ENCODE data around the gene HDGFL3.
"Not testable (repeated sequence)": the region's sequence is repeated elsewhere in the genome, so short reads cannot be mapped to it uniquely, and the experiment has no call there.

The HDGFL3 gene

DNA sequence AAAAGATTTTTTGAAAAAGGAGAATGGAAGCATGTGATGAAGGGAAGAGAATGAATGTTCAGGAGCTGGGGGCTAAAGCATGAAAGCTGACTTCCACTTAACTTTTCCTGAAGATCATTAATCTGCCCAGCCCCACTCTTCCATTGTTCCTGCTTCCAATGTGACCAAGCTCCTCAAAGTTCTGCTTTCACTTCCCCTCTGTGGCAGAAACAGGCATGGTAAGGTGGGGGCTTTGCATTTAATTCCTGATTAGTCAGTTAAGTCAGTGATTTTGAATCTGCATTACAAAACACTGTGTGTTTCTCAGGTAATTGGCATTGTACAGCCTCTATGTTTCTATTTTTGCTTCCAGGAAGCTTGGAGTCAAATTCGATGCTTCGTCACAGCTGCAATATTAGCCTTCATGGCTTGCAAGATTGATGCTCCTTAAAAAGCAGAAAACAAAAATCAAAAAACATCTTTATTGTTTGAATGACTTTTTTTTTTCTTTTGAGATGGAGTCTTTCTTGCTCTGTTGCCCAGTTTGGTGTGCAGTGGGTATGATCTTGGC is 107.5 kb downstream of the HDGFL3 start:
- peaks cover 0 to 8% of the 10 kb centered on the region in 2 donors for H3K4me1 ChIP-seq (ENCODE audit: control insufficient read depth in 1 of 2, insufficient read depth in 2 of 2, low read length in 2 of 2)
- H3K9me3 ChIP-seq (ENCODE audit: control insufficient read depth in 1 of 2, low read length in 2 of 2): peaks cover 0 to 6% of the 10 kb centered on the region in 2 donors
- no peaks in the 10 kb centered on the region for H3K36me3 ChIP-seq (ENCODE audit: control insufficient read depth in 1 of 2, insufficient read depth in 2 of 2, low read length in 2 of 2)
- H3K27ac ChIP-seq (ENCODE audit: low read length): no peak overlapping the region
- no peak overlapping the region for H3K4me3 ChIP-seq (ENCODE audit: low read depth in 1 of 2, low read length in 2 of 2)
- no peaks in the 10 kb centered on the region for H3K27me3 ChIP-seq (ENCODE audit: low read depth, low read length)

GRCh38 chr15:83099290-83099689 is 108.3 kb downstream of the HDGFL3 start:
- H3K36me3 ChIP-seq (ENCODE audit: control insufficient read depth in 1 of 2, insufficient read depth in 2 of 2, low read length in 2 of 2): no peaks in the 10 kb centered on the region
- no peak overlapping the region for H3K4me3 ChIP-seq (ENCODE audit: low read depth in 1 of 2, low read length in 2 of 2)
- no peaks in the 10 kb centered on the region for H3K27me3 ChIP-seq (ENCODE audit: low read depth, low read length)
- H3K27ac ChIP-seq (ENCODE audit: low read length): no peak overlapping the region
- peaks cover 0 to 6% of the 10 kb centered on the region in 2 donors for H3K9me3 ChIP-seq (ENCODE audit: control insufficient read depth in 1 of 2, low read length in 2 of 2)
- H3K4me1 ChIP-seq (ENCODE audit: control insufficient read depth in 1 of 2, insufficient read depth in 2 of 2, low read length in 2 of 2): peaks cover 0 to 8% of the 10 kb centered on the region in 2 donors

GRCh38 chr15:83098079-83098478 is 109.5 kb downstream of the HDGFL3 start:
- H3K4me1 ChIP-seq (ENCODE audit: control insufficient read depth in 1 of 2, insufficient read depth in 2 of 2, low read length in 2 of 2): peaks cover 0 to 8% of the 10 kb centered on the region in 2 donors
- H3K27me3 ChIP-seq (ENCODE audit: low read depth, low read length): no peaks in the 10 kb centered on the region
- no peak overlapping the region for H3K4me3 ChIP-seq (ENCODE audit: low read depth in 1 of 2, low read length in 2 of 2)

DNA sequence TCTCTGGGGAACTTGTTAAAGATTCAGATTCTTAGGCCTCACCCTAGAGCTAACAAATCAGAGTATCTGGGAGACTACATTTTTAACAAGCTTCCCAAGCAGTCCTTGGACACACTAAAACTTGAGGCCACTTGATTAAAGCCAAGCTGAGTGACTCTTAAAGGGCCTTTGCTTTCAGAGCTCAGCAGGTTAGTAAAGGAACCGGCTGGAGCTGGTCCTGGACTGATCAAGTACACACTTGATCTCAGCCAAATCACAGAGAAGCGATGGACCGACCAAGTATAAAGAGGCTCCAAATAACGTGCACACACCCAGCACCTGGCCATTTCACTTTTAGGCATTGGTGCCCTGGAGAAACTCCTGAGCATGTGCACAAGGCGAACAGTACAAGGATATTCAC is 113.0 kb downstream of the HDGFL3 start:
- H3K9me3 ChIP-seq (ENCODE audit: control insufficient read depth in 1 of 2, low read length in 2 of 2): peaks cover 0 to 6% of the 10 kb centered on the region in 2 donors
- no peaks in the 10 kb centered on the region for H3K27me3 ChIP-seq (ENCODE audit: low read depth, low read length)
- no peak overlapping the region for H3K27ac ChIP-seq (ENCODE audit: low read length)
- H3K36me3 ChIP-seq (ENCODE audit: control insufficient read depth in 1 of 2, insufficient read depth in 2 of 2, low read length in 2 of 2): no peaks in the 10 kb centered on the region
- H3K4me3 ChIP-seq (ENCODE audit: low read depth in 1 of 2, low read length in 2 of 2): no peak overlapping the region
- H3K4me1 ChIP-seq (ENCODE audit: control insufficient read depth in 1 of 2, insufficient read depth in 2 of 2, low read length in 2 of 2): no peaks in the 10 kb centered on the region

More at GRCh38 chr15:83098079-83098478, 109.5 kb downstream of the HDGFL3 start:
- Histone ChIP-seq H3K9me3 (ENCODE audit: control insufficient read depth in 1 of 2, low read length in 2 of 2) (peaks cover 0 to 6% of the 10 kb centered on the region in 2 donors), H3K27ac (ENCODE audit: low read length) (no peak overlapping the region), H3K36me3 (ENCODE audit: control insufficient read depth in 1 of 2, insufficient read depth in 2 of 2, low read length in 2 of 2) (no peaks in the 10 kb centered on the region)

- Histone ChIP-seq H3K9me3 (ENCODE audit: control insufficient read depth in 1 of 2, low read length in 2 of 2) (no peaks in the 10 kb centered on the region), H3K4me3 (ENCODE audit: low read depth in 1 of 2, low read length in 2 of 2) (no peak overlapping the region), H3K4me1 (ENCODE audit: control insufficient read depth in 1 of 2, insufficient read depth in 2 of 2, low read length in 2 of 2) (no peaks in the 10 kb centered on the region), H3K36me3 (ENCODE audit: control insufficient read depth in 1 of 2, insufficient read depth in 2 of 2, low read length in 2 of 2) (no peaks in the 10 kb centered on the region), H3K27ac (ENCODE audit: low read length) (no peak overlapping the region), H3K27me3 (ENCODE audit: low read depth, low read length) (no peaks in the 10 kb centered on the region)
These were observed 115.2 kb downstream of the HDGFL3 start for GRCh38 chr15:83092309-83092976.

GRCh38 chr15:83091965-83092308 is 115.7 kb downstream of the HDGFL3 start:
- H3K9me3 ChIP-seq (ENCODE audit: control insufficient read depth in 1 of 2, low read length in 2 of 2); H3K4me1 ChIP-seq (ENCODE audit: control insufficient read depth in 1 of 2, insufficient read depth in 2 of 2, low read length in 2 of 2); H3K4me3 ChIP-seq (ENCODE audit: low read depth in 1 of 2, low read length in 2 of 2); H3K36me3 ChIP-seq (ENCODE audit: control insufficient read depth in 1 of 2, insufficient read depth in 2 of 2, low read length in 2 of 2); H3K27ac ChIP-seq (ENCODE audit: low read length); H3K27me3 ChIP-seq (ENCODE audit: low read depth, low read length): not testable (repeated sequence)

GRCh38 chr15:83090465-83090864 is 117.2 kb downstream of the HDGFL3 start:
- Histone ChIP-seq H3K4me3 (ENCODE audit: low read depth in 1 of 2, low read length in 2 of 2) (no peak overlapping the region), H3K27ac (ENCODE audit: low read length) (no peak overlapping the region), H3K27me3 (ENCODE audit: low read depth, low read length) (no peaks in the 10 kb centered on the region), H3K4me1 (ENCODE audit: control insufficient read depth in 1 of 2, insufficient read depth in 2 of 2, low read length in 2 of 2) (no peaks in the 10 kb centered on the region), H3K36me3 (ENCODE audit: control insufficient read depth in 1 of 2, insufficient read depth in 2 of 2, low read length in 2 of 2) (no peaks in the 10 kb centered on the region), H3K9me3 (ENCODE audit: control insufficient read depth in 1 of 2, low read length in 2 of 2) (no peaks in the 10 kb centered on the region)

DNA sequence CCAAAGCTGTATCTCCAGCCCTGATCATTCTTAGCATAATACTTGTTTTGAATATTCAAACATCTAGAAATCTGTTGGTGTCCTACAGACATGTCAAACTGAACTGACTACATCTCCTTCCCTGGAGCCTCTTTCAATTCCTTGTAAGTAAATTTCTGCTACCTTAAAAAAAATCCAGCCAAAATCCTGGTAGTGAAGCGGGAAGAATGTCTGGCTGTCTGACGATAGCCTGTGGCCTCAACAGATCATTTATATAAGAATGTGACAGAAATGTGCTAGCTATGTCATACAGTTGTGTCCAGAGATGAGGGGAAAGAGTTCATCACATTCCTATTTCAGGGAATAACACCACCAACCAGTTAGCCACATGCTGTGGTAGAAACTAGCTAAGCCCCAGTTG is 118.7 kb downstream of the HDGFL3 start:
- Histone ChIP-seq H3K27me3 (ENCODE audit: low read depth, low read length) (no peaks in the 10 kb centered on the region), H3K9me3 (ENCODE audit: control insufficient read depth in 1 of 2, low read length in 2 of 2) (no peaks in the 10 kb centered on the region), H3K4me3 (ENCODE audit: low read depth in 1 of 2, low read length in 2 of 2) (no peak overlapping the region), H3K4me1 (ENCODE audit: control insufficient read depth in 1 of 2, insufficient read depth in 2 of 2, low read length in 2 of 2) (no peaks in the 10 kb centered on the region), H3K27ac (ENCODE audit: low read length) (no peak overlapping the region), H3K36me3 (ENCODE audit: control insufficient read depth in 1 of 2, insufficient read depth in 2 of 2, low read length in 2 of 2) (no peaks in the 10 kb centered on the region)

GRCh38 chr15:83087576-83087975 is 120.0 kb downstream of the HDGFL3 start:
- Histone ChIP-seq H3K9me3 (ENCODE audit: control insufficient read depth in 1 of 2, low read length in 2 of 2) (no peaks in the 10 kb centered on the region), H3K36me3 (ENCODE audit: control insufficient read depth in 1 of 2, insufficient read depth in 2 of 2, low read length in 2 of 2) (no peaks in the 10 kb centered on the region), H3K4me1 (ENCODE audit: control insufficient read depth in 1 of 2, insufficient read depth in 2 of 2, low read length in 2 of 2) (no peaks in the 10 kb centered on the region), H3K4me3 (ENCODE audit: low read depth in 1 of 2, low read length in 2 of 2) (no peak overlapping the region), H3K27me3 (ENCODE audit: low read depth, low read length) (no peaks in the 10 kb centered on the region), H3K27ac (ENCODE audit: low read length) (no peak overlapping the region)

DNA sequence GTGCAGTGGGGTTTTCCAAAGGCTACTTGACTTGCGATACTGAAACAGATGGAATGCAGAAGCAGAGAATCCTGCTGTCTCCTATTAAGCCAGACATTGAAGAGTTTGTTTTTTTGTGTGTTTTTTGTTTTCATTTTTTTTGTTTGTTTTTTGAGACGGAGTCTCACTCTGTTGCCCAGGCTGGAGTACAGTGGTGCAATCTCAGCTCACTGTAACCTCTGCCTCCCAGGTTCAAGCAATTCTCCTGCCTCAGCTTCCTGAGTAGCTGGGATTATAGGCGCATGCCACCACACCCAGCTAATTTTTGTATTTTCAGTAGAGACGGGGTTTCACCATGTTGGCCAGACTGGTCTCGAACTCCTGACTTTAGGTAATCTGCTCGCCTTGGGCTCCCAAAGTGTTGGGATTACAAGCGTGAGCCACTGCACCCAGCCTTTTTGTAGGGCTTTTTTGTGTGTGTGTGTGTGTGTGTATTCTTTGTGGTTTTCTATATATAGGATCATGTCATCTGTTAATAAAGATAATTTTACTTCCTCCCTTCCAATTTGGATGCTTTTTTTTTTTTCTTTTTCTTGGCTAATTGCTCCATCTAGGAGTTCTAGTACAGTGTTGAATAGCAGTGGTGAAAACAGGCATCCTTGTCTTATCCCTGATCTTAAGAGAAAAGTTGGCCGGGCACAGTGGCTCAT is 121.6 kb downstream of the HDGFL3 start:
- not testable (repeated sequence) for H3K9me3 ChIP-seq (ENCODE audit: control insufficient read depth in 1 of 2, low read length in 2 of 2); H3K27ac ChIP-seq (ENCODE audit: low read length); H3K27me3 ChIP-seq (ENCODE audit: low read depth, low read length); H3K36me3 ChIP-seq (ENCODE audit: control insufficient read depth in 1 of 2, insufficient read depth in 2 of 2, low read length in 2 of 2); H3K4me3 ChIP-seq (ENCODE audit: low read depth in 1 of 2, low read length in 2 of 2); H3K4me1 ChIP-seq (ENCODE audit: control insufficient read depth in 1 of 2, insufficient read depth in 2 of 2, low read length in 2 of 2)

DNA sequence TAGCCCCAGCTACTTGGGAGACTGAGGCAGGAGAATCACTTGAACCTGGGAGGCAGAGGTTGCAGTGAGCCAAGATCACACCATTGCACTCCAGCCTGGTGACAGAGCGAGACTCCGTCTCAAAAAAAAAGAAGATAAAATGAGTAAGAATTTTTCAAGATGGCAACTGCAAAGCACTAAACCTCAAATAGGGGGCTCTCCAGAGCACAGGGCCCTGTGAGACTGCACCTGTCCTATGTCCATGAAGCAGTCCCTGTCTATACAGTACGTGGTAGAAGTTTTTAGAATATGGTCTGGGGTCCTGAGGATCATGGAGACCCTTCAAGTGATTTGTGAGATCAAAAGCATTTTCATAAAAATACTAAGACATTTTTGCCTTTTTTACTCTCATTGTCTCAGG is 122.2 kb downstream of the HDGFL3 start:
- H3K27me3 ChIP-seq (ENCODE audit: low read depth, low read length); H3K4me1 ChIP-seq (ENCODE audit: control insufficient read depth in 1 of 2, insufficient read depth in 2 of 2, low read length in 2 of 2); H3K27ac ChIP-seq (ENCODE audit: low read length); H3K9me3 ChIP-seq (ENCODE audit: control insufficient read depth in 1 of 2, low read length in 2 of 2); H3K36me3 ChIP-seq (ENCODE audit: control insufficient read depth in 1 of 2, insufficient read depth in 2 of 2, low read length in 2 of 2); H3K4me3 ChIP-seq (ENCODE audit: low read depth in 1 of 2, low read length in 2 of 2): not testable (repeated sequence)
